ENCODE results near the gene PKD1.
A peak's percentile ranks its signal among the peaks of the same experiment; 100 is the strongest.

PKD1 gene

GRCh38 chr16:2066139-2066538 lies 69.6 kb downstream of the PKD1 start:
- DNase-seq, result no peak

DNA sequence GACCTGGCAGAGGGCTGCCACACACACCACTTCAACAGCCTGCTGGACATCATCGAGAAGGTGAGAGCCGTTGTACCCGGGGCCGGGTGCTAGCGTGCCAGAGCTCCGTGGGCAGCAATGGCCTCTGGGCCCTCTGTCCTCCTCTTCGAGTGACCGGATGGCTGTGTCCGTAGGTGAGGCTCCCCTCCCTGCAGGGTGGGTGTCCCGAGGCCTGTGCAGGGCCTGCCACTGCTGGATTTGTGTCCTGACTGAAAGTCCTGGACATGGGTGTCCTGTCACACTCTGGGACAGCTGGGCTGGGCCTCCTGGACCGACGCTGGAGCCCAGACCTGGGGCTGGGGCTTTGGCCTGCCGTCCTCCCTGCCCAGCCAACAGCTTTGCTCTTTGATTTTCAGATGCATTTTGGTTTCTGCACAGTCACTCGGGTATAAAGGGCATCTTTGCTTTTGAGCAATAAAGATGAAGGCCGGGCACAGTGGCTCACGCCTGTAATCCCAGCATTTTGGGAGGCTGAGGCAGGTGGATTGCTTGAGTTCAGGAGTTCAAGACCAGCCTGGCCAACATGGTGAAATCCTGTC lies 71.2 kb downstream of the PKD1 start:
- DNase-seq, result no peak

GRCh38 chr16:2063861-2064260 lies 71.8 kb downstream of the PKD1 start:
- no peak for DNase-seq

GRCh38 chr16:2062801-2063200 lies 72.9 kb downstream of the PKD1 start:
- DNase-seq, result no peak

DNA sequence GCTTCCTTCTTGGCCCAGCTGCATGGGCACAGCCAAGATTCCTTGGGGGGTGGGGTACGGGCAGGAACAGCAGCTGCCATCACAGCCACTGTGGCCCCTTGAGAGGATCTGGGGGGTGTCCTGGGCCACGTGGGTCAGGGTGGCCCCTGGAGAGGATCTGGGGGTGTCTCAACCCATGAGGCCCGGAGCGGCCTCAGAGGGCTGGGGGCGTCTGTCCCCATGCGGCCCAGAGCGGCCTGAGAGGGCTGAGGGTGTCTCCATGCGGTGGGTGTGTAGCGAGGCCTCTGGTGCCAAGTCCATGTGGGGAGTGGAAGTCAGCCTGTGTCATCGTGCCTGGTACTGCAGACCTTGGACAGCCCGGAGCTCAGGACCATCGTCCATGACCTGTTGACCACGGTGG lies 74.2 kb downstream of the PKD1 start:
- DNase-seq, result no peak

- no peak for DNase-seq
Observed at GRCh38 chr16:2061023-2061422, 74.7 kb downstream of the PKD1 start.

DNA sequence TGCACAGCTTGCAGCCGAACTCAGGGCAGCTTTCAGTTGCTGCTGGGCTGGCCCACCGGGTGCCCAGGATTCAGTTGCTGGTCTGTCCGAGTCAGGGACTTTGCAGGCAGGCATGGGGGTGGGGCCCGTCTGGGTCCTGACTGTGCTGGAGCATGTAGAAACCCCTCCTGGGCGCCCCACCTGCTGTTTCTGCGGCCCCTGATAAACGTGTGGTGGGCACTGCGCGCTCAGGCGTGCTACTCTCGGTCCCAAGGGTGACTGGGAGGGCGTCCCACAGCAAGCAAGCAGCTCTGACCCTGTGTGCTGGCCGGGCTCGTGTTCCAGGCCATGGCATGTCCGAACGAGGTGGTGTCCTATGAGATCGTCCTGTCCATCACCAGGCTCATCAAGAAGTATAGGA lies 75.4 kb downstream of the PKD1 start:
- no peak for DNase-seq

DNA sequence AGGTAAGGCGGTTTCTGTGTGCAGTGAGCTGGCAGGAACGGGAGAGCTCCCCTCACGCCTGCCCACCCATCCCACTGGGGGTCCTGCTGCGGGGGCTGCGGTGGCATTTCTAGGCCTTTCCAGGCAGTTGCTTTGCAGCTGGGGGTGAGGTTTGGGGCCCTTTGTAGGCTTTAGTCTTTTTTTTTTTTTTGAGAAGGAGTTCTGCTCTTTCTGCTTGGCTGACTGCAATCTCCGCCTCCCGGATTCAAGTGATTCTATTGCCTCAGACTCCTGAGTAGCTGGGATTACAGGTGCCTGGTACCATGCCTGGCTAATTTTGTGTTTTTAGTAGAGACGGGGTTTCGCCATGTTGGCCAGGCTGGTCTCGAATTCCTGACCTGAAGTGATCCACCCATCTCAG lies 76.8 kb downstream of the PKD1 start:
- DNase-seq, result no peak

- no peak for DNase-seq
Observed at GRCh38 chr16:2058420-2058819, 77.3 kb downstream of the PKD1 start.

GRCh38 chr16:2057438-2057837 lies 78.3 kb downstream of the PKD1 start:
- no peak for DNase-seq

- no peak for DNase-seq
Observed at GRCh38 chr16:2056681-2057407, 78.9 kb downstream of the PKD1 start.

DNA sequence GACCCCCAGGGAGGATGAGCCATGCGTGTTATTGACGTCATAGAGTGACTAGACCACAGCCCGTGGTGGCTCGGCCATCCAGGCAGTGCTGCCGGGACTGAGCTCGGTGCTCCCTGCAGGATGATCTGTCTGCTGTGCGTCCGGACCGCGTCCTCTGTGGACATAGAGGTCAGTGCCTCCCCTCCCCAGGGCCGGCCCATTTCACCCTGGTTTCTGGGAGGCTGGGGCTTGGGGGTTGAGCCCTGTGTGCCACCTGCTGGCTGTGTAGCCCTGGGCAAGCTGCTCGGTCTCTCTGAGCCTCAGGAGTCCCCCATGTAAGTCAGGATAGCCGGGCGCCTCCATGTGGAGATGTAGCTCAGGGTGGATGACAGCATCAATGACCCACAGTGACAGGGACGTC lies 79.6 kb downstream of the PKD1 start:
- no peak for DNase-seq

GRCh38 chr16:2054543-2055245 lies 81.0 kb downstream of the PKD1 start:
- DNase-seq, result no peak

DNA sequence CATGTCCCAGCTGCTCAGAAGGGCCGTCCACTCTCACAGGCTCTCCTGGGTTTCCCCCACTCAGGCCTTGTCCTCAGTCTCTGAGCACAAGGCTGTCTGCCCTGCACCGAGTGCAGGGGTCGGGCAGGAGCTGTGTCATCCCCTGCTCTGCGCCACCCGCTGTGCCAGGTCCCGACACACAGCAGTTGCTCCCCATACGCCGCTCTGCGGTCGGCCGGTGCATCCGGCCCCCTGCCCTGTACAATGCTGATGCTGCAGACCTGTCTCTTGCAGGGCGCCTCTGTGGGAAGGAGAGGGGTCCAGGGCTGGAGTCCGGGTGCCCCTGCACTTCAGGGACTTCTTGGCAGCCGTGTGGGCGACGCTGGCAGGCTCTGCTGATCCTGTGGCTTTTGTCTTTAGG lies 81.8 kb downstream of the PKD1 start:
- DNase-seq, result no peak

GRCh38 chr16:2053211-2053610 lies 82.5 kb downstream of the PKD1 start:
- DNase-seq, result no peak

DNA sequence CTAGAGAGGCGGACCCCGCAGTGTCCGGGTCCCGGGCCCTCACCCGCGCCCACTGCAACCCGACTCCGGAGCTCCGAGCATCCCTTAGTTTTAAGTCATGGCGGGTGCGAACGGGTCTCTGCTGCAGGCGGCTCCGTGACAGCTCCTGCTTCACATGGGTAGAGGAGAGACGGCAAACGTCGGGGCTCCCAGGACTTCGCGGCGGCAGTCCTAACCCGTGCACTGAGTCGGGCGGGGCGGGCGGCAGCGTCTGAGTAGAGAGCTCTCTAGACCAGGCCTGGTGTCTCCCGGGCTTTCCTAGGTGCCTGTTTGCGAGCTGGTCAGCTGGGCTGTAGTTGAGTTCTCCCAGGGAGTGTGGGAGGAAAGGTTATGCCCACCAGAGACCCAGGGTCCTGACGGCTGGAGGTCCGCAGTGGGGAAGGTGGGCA lies 87.6 kb downstream of the PKD1 start:
- no peak for DNase-seq

DNA sequence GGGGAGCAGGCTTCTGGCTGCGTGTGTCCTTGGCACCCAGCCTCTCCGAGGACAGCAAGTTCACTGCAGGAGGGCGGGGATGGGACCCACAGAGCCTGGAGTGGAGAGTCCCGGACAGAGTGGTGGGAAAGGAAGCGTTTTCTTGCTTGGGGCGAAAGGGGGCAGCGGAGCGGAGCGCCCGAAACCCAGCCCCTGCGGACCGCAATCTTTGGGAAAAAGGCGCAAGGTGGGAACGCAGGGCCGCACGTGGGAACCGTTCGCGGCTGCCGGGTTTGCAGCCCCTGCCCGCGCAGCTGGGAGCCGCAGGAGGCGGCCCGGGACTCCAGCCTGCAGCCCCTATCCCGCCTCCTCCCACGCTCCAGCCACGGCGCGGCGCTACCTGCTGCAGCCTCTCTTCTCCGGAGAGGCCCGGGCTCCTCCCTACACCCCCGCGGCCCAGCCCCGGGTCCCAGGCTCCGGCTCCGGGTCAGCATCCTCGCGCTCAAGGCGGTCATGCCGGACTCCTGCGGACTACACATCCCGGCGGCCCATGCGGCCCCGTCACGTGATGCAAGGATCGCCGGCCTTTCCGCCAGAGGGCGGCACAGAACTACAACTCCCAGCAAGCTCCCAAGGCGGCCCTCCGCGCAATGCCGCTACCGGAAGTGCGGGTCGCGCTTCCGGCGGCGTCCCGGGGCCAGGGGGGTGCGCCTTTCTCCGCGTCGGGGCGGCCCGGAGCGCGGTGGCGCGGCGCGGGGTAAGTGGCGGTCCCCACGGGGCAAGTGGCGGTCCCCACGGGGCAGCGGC lies 88.2 kb downstream of the PKD1 start, which contains the start of the genes NTHL1 and TSC2:
NTHL1 (minus strand) TSS at position 505 of the 786 bp plus-strand sequence; CDS start at position 494, 11 bp downstream.
TSC2 (plus strand) TSS at position 656 of the 786 bp plus-strand sequence. CDS start 631 bp downstream, outside the sequence.
- peak; percentile 75 for DNase-seq

DNA sequence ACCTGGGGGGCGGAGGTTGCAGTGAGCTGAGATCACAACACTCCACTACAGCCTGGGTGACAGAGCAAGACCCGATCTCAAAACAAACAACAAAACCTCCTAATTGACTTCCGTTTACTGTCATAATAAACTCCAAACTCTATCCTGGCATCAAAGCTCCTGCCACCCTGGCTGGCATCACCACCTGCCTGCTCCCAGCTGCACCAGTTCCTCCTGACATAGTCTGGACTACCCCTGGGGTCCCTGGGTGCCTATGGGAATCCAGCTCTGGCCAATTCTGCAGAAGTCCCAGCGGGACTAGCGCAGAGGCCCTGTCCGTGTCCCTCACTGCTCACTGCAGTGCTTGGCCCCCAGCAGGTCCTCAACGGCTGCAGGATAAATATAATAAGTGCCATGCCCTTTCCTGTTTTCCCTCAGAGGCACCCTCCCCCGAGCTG lies 88.8 kb downstream of the PKD1 start:
- no peak for DNase-seq

DNA sequence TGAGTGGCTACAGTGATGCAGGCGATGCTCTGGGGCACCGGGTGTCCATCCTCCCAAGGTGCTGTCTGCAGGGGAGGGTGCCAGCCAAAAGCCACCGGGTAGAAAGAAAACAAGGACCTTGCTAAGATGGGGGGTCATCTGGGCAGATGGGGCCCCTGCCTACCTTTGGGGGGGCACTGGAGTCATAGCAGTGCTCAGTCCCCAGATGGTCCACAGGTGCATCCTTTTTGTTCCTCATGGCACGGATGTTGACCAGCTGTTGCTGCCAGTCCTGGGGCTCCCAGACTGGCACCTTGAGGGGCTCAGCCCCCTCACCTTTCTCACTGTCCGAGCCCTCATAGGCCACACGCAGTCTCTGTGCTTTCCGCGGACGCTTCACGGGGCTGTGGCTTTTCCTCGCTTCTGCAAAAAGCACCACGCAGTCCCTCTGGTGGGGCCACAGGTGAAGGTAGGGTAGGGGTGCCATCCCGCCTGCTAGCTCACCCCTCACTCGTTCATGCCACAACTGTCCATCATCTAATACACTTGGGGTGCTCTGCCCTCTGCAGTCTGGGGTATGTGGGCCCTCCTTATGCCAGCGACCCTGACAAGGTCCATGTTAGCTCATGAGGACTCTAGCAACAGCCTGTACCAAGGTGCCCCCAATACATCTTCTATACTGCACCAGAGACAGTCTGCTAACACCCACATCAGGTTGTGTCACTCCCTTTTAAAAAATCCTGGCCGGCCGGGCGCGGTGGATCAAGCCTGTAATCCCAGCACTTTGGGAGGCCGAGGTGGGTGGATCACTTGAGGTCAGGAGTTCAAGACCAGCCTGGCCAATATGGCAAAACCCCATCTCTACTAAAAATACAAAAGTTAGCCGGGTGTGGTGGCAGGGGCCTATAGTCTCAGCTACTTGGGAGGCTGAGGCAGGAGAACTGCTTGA lies 89.5 kb downstream of the PKD1 start:
- no peak for DNase-seq

DNA sequence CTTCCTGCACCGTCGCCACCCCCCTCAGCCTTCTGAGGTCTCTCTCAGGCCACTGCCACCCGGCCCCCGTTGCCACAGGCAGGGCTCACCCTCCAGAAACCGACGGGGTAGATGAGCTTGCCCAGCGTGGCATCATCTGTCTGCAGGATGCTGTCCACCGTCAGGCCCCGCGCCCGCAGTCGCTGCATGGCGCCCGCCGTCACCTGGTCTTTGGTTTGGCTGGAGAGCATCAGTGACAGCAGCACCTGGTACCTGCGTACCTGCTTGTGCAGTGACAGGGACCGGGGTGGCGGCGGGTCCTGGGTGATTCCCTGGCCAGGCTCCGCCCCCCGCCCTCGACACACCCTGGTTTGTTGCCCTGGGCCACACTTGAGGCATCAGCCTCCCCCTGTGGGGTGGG lies 91.2 kb downstream of the PKD1 start:
- DNase-seq, result no peak

- no peak for DNase-seq
Observed at GRCh38 chr16:2043667-2044451, 91.8 kb downstream of the PKD1 start.
